Forelimb muscle (tissue), 1 donor: ENCODE results near the gene SDHAF1. TPM values are rescaled to one million over a fixed set of nuclear protein-coding genes. Genes with fewer than 3 reads are reported as not detected.
"Not testable (repeated sequence)": the region's sequence is repeated elsewhere in the genome, so short reads cannot be mapped to it uniquely, and the experiment has no call there.

Source experiments
- DNase-seq: peaks from one replicate; pipeline ENCODE4 v3.0.0-alpha.2; 2013; ENCODE audit warnings: low read depth
- polyA plus RNA-seq: library from polyadenylated mRNA; unstranded; fragments of 120-200 nt; gene quantifications from one replicate; pipeline ENCODE4 v1.2.1, GENCODE V29; 2013; ENCODE audit not compliant: insufficient read length

The SDHAF1 gene, protein sequence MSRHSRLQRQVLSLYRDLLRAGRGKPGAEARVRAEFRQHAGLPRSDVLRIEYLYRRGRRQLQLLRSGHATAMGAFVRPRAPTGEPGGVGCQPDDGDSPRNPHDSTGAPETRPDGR
- polyA plus RNA-seq, result 12.9 TPM

- peak; percentile 87 for DNase-seq
Observed at GRCh38 chr19:35995048-35995993, at the start of gene SDHAF1. SDHAF1 (plus strand) TSS chr19:35995188; CDS start chr19:35995275, 87 bp downstream.

GRCh38 chr19:35946203-35946602 is 48.8 kb upstream of the SDHAF1 start:
- DNase-seq, result no peak

DNA sequence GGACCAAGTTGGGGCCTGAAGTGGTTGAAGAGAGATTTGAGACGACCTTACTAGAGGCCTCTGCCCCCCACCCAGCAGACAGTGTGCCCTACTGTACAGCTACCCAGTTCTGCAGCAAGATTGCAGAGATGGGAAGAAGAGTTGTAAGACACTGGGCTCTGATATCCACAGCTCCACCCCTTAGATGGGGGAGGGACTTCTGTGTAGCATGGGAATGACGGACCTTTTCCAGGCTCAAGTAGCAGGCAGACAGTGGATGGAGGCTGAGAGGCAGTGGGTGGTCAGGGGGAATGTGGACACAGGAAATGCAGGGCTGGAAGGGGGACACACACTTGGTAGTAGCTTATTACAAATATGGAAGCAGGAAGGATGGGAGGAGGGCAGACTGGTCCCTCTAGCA is 45.9 kb upstream of the SDHAF1 start:
- no peak for DNase-seq

GRCh38 chr19:35955881-35956634 is 38.9 kb upstream of the SDHAF1 start:
- no peak for DNase-seq

GRCh38 chr19:35957411-35957810 is 37.6 kb upstream of the SDHAF1 start:
- not testable (repeated sequence) for DNase-seq

GRCh38 chr19:35958660-35959039 is 36.3 kb upstream of the SDHAF1 start:
- DNase-seq, result no peak

DNA sequence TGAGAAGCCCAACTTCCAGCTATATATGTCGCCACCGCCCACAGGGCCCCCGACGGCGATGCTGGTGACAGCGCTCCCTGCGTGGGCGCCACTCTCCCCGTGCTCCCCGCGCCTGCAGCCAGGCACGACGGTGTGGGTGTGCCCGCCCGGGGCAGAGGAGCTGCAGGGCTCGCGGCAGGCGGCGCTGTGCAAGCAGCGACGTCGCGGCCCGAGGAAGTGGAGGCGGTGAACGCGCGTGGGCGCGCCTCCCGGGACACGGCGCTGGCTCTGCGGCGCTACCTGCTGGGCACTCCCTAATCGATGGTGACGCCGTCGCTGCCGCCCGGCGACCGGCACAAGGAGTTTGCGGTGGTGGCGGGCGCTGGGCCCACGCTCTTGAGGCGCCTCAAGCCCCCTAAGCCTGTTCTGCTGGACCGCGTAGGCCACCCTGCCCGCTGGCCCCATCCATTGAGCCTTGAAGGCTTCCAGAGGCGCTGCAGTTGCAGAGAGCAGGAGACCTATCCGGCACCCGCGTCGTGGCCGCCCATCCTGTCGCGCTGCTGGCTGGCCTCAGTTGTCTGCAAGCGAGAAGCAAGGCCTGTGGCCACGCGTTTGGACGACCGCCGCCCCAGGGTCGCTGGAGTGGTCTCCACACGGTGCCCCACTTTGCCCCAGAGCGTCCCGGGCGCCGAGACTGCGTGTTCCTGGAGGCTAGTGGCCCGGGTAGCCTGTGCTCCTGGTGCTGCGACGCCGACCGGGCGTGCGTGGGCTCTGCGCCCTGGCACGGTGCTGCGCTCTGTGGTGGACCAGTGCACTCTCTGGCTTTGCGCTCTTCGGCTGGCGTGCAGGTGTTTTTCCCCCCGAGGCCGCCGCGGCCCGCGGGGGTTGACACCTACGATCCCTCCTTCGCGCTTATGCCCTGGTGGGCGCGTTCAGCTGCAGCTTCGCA is 35.7 kb upstream of the SDHAF1 start:
- DNase-seq, result no peak

DNA sequence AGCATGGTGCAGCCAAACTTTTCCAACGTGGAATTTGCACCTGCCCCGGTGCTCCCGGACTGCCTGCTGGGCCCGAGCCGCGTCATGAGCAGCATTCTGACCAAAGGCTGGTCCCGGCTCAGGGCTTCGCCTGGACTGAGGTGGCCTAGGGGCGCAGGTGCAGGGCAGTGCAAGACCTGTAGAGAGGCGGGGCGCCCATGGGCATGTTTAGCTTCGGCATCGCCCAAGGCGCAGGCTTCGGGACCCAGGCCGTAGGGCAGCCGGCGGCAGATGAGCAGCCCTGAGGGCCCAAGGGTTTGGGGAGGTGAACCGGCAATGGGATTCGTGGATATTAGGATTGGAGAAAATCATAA is 35.0 kb upstream of the SDHAF1 start:
- DNase-seq, result no peak

DNA sequence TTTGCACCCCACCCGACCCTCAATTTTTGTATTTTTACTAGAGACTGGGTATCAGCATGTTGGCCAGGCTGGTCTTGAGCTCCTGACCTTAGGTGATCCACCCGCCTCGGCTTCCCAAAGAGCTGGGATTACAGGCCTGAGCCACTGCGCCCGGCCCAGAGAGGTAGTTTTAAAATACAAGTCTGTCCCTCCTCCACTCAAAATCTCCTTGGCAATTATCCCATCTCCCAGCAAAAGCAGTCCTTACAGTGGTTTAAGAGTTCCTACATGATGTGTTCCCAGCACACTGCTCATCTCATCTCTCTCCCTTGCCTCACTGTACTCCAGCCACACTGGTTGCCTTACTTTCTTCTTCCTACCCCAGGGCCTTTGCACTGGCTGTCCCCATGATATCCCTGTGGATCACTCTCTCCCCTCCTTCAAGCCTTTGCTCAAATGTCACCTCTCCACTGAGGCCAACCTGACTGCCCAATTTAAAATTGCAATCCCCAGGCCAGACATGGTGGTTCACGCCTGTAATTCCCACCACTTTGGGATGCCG is 34.5 kb upstream of the SDHAF1 start:
- no peak for DNase-seq

GRCh38 chr19:35963514-35963913 is 31.5 kb upstream of the SDHAF1 start:
- peak; percentile 32 for DNase-seq

GRCh38 chr19:35966771-35967170 is 28.2 kb upstream of the SDHAF1 start:
- DNase-seq, result no peak

DNA sequence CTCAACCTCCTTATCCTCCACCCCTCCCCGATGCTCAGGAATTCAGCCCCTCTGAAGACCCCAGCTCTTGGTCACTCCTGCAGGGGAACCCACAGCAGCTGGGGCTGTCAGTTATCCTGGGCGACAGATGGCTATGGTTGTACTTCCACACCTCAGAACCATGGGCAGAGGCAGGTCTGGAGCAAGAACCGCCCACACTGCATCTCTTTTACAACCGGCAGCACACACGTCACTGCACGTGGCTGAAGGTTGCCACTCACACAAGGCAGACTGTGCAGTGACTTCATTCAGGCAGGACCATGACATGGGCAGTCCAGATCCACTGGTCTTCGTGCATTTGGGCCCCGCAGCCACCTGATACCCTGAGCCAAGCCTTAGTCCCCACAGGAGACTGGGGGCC is 21.5 kb upstream of the SDHAF1 start:
- no peak for DNase-seq

GRCh38 chr19:35975608-35976214 is 19.3 kb upstream of the SDHAF1 start:
- DNase-seq, result no peak

DNA sequence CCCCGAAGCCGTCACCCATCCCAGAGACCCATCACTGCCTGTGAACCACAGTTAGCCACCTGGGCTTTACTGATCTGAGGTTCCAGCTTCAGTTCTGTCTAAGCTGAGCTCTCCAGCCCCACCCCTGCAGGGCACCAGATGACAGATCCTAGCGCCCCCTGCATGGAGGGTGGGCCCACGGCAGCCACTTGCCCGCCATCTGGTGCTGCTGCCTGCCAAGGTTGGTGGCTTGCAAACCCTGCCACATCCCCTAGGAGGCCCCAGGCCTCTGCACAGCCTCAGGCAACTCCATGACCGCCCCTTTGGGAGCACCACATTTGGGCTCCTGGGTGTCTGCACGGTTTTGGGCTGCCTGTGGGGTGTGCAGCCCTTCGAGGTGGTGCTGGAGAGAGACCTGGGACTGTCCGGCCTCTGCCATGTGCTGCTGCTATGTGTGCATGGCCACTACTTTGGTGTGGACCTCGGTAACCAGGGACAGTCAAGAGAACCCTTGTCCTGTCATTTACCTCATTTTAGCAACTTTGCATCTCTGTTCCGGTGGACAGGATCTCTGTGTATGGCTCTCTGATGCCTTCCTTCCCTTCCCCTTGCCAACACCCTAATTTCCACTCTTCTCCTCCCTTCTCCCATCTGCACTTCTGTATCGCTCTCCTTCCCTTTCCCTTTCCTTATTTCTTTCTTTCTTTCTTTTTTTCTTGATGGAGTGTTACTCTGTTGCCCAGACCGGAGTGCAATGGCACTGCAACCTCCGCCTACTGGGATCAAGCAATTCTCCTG is 17.4 kb upstream of the SDHAF1 start:
- no peak for DNase-seq

GRCh38 chr19:35978271-35978670 is 16.7 kb upstream of the SDHAF1 start:
- DNase-seq, result no peak

GRCh38 chr19:35978832-35979365 is 16.1 kb upstream of the SDHAF1 start:
- no peak for DNase-seq

DNA sequence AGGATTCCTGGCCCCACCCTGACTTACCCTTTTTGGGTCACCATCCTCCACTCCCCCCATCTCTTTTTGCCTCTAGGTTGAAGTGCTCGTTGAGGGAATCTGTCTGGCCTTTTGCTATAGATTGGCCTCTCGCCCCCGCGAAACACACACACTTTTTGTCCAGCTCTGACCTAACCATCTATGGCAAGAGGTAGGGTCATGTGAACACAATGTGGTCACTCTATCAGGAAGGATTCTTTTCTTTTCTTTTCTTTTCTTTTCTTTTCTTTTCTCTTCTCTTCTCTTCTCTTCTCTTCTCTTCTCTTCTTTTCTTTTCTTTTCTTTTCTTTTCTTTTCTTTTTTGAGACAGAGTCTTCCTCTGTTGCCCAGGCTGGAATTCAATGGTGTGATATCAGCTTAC is 14.0 kb upstream of the SDHAF1 start:
- not testable (repeated sequence) for DNase-seq

GRCh38 chr19:35983177-35983576 is 11.8 kb upstream of the SDHAF1 start:
- DNase-seq, result no peak

GRCh38 chr19:35986111-35986510 is 8.9 kb upstream of the SDHAF1 start:
- DNase-seq, result no peak
